ENCODE results near the gene EVI2A. TPM values are rescaled to one million over a fixed set of nuclear protein-coding genes. Genes with fewer than 3 reads are reported as not detected.

EVI2A gene
- total RNA-seq, 1 experiment from 2014 or later, result not detected

- TF ChIP-seq EGR1 (IDR thresholded peaks at IDR 0.05; ENCODE audit: low read depth), result no peak
Measured at GRCh38 chr17:31308372-31309334, 12.8 kb downstream of the EVI2A start (continued).

- POLR2A ChIA-PET, result no interaction called here
- no peaks in the 10 kb centered on the region for H3K9me2 ChIP-seq (ENCODE audit: insufficient read depth)
- no peak overlapping the region for H3K27ac ChIP-seq (ENCODE audit: low read depth, low read length)
- H3K4me1 ChIP-seq (ENCODE audit: control insufficient read depth in 1 of 2, insufficient read depth in 2 of 2, low read length in 2 of 2), result no peaks in the 10 kb centered on the region
- H3K4me2 ChIP-seq (ENCODE audit: low read length), result no peak overlapping the region
- BruUV-seq (replicated peaks), result no TSS peak
- intact Hi-C loops (cut with micrococcal nuclease), result no loop called here
- no peaks in the 10 kb centered on the region for H3K79me2 ChIP-seq (ENCODE audit: insufficient read depth, low read length)
- no peaks in the 10 kb centered on the region for H4K20me1 ChIP-seq (ENCODE audit: insufficient read depth)
- no peaks in the 10 kb centered on the region; a peak in 1 of 4 replicates for H3K36me3 ChIP-seq (ENCODE audit: control insufficient read depth in 1 of 2, insufficient read depth in 2 of 2, low read length in 2 of 2)
- no peaks in the 10 kb centered on the region for H3K9me3 ChIP-seq (ENCODE audit: control insufficient read depth in 1 of 2, insufficient read depth in 1 of 2, low read depth in 1 of 2, low read length in 2 of 2)
- RAD21 ChIA-PET (ENCODE audit: low non-redundant PET in 1 of 2, low total read pairs in 2 of 2, uncharacterized antibody in 2 of 2, unreplicated experiment in 2 of 2), result no interaction called here
- H2AFZ ChIP-seq (ENCODE audit: low read depth, low read length, poor library complexity, severe bottlenecking), result no peak overlapping the region
- no peaks in the 10 kb centered on the region for H3K27me3 ChIP-seq (ENCODE audit: insufficient read depth, low read length)
- DNase-seq (ENCODE audit: low read depth, low spot score) (no peak), ATAC-seq (no peak)
- H3K4me3 ChIP-seq (replicated peaks in 1 of 2; ENCODE audit: low read depth in 1 of 2, low read length in 2 of 2), result no peak overlapping the region
- CTCF ChIA-PET, result no interaction called here
- TF ChIP-seq TCF7L2 (IDR thresholded peaks at IDR 0.05; ENCODE audit: borderline replicate concordance, extremely low read depth, insufficient read depth, insufficient read length) (no peak), ZFX (IDR thresholded peaks at IDR 0.05) (no peak), JUND (IDR thresholded peaks at IDR 0.05) (no peak), POLR2A (IDR thresholded peaks at IDR 0.05; ENCODE audit: borderline replicate concordance, extremely low read depth, insufficient read depth, insufficient read length) (no peak), SIN3A (IDR thresholded peaks at IDR 0.05; ENCODE audit: low read depth) (no peak), MAX (IDR thresholded peaks at IDR 0.05) (no peak), CEBPB (IDR thresholded peaks at IDR 0.05; ENCODE audit: low read depth) (no peak), FOSL1 (IDR thresholded peaks at IDR 0.05; ENCODE audit: low read depth) (no peak), REST (IDR thresholded peaks at IDR 0.05; ENCODE audit: low read depth) (no peak), SP1 (IDR thresholded peaks at IDR 0.05; ENCODE audit: low read depth) (no peak), EZH2phosphoT487 (IDR thresholded peaks at IDR 0.05; ENCODE audit: borderline replicate concordance) (no peak), ZBTB33 (IDR thresholded peaks at IDR 0.05; ENCODE audit: extremely low read depth, insufficient replicate concordance, low read length) (no peak), YY1 (IDR thresholded peaks at IDR 0.05; ENCODE audit: extremely low read depth, insufficient replicate concordance, low read depth, low read length) (no peak), POLR2AphosphoS5 (IDR thresholded peaks at IDR 0.05; ENCODE audit: low read depth, low read length) (no peak), CBX3 (IDR thresholded peaks at IDR 0.05; ENCODE audit: low read depth) (no peak), EZH2 (IDR thresholded peaks at IDR 0.05) (no peak), ATF3 (IDR thresholded peaks at IDR 0.05) (no peak), RAD21 (IDR thresholded peaks at IDR 0.05; ENCODE audit: low read depth) (no peak)
- H3K9ac ChIP-seq (ENCODE audit: low read length), result no peak overlapping the region
Measured at GRCh38 chr17:31307640-31308039, 13.8 kb downstream of the EVI2A start.
